ENCODE results near the gene PTPRK.

PTPRK gene

DNA sequence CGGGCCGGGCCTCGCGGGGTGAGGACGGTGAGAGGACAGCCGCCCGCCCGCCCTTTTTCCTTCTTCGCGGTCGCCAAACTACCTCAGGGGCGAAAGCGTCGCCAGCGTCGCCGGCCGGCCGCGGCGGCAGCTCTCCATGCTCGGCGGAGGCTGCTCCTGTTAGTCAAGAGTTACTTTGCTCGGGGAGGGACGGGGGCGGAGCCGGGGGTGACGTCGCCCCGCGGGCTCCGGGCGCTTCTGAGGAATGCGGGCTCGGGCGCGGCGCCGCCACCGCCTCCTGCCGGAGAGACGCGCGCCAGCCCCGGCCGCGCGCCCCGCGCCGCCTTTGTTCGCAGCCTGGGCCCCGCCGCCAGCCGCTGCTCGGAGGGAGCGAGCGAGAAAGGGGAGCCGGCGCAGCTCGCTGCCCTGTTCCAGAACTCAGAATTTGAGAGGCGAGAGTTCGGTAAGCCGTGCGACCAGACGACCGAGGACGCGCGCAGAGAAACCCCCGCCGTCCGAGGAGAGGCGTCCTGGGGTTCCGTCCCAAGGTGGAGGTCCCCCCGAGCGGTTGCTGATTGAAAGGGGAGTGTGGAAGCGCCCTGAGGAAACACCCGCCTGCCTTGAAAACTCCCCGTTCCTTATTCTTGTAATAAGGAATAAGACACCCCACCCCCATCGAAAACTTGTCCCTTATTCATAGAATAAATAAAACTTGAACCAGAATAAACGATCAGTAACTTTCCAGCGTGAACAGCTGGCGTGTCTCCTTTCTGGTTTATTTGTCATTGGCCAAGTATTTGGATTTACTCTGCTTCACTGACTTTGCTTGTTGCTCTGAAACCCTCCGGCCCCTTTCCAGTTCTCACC lies at the start of gene PTPRK:
PTPRK (minus strand) TSS at position 164 of the 846 bp plus-strand sequence. CDS start 241 bp downstream, outside the sequence.
- peak; percentile 96 for DNase-seq (ENCODE audit: low read depth, low spot score)

DNA sequence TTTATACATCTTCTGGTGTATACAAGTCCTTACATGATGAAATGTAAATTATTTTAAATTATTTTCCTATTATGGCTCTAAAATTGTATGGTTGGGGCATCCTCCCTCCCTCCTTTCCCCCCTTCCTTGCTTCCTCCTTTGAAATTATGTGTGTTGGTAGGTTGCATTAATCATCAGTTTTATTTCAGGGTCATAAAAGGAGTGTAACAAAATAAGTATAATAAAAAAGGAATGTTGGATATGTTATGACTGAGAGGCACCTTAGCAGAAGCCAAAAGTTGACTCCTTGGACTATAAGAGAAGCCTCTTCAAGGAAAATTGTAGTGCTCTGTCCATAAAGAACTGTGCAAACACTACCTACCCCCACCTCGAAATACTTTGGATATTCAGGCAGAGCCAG lies 46.6 kb upstream of the PTPRK start:
- no peak for DNase-seq (ENCODE audit: low read depth, low spot score)

DNA sequence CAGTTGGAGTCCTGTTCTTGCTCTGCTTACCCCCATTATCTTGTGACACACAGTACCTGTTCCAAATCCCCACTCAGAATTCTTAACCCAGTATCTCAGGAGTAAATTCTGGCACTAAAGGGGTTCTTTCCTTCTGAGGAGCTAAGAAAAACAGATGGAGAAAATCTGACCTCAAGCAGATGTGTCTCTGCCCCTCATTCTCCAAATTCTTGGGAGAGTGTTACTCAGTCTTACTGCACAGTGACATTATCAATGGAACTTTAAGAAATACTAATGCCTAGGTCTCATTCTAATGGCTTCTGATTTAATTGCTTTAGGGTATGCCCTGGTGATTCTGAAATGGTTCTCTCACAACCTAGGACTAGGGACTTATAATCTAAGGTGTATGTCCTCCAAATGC lies 40.6 kb upstream of the PTPRK start:
- DNase-seq (ENCODE audit: low read depth, low spot score) = no peak

DNA sequence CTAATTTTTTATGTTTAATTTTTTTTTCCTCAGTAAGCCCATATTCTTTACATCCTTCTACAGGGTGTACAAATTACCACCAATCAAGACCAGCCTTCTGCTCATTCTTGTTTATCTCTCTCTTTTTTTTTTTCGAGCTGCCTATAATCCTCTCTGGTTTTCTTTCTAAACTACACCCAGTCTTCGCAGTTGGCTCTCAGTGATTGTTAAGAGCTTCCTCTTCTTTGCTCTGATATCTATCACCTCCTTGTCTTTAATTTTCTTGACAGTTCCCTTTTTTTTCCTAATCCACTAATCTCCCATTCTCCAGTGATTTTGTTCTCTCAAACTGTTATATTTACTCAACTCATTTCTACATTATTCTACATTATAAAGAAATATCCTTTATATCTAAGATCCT lies 38.5 kb upstream of the PTPRK start:
- DNase-seq (ENCODE audit: low read depth, low spot score) = no peak

DNA sequence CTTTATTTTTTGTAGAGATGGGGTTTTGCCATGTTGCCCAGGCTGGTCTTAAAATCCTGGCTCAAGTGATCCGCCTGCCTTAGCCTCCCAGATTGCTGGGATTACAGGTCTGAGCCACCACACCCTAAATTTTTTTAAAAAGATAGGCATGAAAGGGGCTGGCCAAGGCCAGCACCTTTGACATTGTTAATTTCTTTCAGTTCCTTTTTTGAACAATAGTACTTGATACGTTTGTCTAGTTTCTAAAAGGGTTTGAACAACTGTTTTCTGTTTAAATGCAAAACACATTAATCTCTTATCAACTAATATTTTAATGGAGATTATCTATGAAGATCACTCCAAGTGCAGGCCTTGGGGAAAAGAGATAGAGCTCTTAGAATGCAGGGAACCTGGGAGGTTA lies 37.6 kb upstream of the PTPRK start:
- DNase-seq (ENCODE audit: low read depth, low spot score) = no peak

DNA sequence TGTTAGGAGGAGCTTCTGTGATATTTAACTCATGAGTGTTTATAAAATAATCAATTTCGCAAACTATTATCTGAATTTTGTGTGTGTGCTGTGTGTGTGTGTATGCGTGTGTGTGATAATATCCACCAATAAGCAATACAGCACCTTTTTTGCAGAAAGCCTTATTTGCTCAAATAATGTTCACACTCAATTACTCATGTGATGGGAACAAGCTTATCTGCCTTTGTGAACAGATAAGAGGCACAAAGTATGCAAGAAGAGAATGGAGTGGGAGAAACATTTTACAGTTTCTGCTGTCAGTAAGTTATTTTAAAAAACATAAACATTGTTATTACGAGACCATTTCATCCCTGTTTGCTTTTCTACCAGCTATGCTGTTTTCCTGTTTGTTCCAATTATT lies 36.7 kb upstream of the PTPRK start:
- DNase-seq (ENCODE audit: low read depth, low spot score) = no peak

DNA sequence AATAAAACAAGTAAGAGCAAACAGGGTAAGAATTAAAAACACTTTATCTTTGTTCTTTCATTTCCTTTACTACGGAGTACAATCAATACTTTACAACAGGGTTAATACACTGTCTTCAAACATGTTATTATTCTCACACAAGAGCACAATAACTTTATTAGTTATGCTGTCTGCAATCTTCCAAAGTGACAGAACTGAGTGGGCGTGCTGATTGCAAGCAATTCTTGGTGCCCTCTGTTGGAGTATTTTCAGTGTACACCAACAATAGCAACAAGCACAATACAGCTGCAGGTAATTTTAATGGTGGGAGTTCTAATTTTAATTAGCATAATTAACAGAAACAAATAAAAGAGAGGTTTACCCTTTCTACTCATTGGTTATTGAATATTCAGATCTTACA lies 33.9 kb upstream of the PTPRK start:
- DNase-seq (ENCODE audit: low read depth, low spot score) = no peak

DNA sequence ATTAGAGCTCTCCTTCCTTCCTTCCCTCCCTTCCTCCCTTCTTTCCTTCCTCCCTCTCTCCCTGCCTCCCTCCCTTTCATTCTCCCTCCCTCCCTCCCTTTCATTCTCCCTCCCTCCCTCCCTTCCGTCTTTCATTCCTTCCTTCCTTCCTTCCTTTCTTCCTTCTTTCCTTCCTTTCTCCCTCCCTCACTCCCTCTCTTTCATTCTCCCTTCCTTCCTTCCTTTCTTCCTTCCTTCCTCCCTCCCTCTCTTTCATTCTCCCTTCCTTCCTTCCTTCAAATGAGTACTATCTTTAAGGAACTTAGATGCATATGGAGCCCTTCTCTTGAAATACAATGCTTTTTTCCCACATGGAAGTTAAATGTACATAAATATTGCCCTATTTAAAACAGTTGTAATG lies 20.9 kb upstream of the PTPRK start:
- no peak for DNase-seq (ENCODE audit: low read depth, low spot score)

DNA sequence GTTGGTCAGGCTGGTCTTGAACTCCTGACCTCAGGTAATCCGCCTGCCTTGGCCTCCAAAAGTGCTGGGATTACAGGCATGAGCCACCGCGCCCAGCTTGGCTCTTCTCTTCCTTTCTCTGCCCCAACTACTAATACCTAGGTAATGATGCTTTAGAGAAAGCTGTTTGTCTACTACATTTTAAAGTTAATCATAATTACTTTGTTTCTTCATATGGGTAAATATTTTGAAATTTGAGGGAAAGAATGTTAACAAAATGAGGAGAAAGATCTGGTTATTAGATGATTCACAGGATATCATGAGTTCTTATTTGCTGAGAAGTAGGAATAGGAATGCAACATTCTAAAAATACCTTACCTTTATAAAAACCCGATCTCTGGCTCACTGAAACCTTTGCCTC lies 18.4 kb upstream of the PTPRK start:
- DNase-seq (ENCODE audit: low read depth, low spot score) = no peak

DNA sequence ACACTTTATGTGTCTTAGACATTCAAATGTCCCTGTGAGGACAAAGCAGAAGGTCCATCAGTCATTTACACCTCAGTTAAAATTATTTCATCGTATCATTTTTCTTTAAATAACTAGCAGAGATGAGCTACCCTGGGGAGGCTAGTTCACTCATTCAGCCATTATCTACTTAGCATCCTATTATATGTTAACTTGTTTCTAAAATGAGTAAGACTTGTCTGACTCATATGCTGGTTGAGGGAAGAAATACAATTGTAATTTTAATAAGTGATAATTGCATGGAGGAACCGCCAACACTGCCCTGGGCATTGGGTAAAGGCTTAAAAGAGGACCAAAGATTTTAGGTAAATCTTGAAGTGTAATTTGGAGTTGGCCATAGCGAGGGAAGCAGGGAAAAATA lies 12.4 kb upstream of the PTPRK start:
- no peak for DNase-seq (ENCODE audit: low read depth, low spot score)

DNA sequence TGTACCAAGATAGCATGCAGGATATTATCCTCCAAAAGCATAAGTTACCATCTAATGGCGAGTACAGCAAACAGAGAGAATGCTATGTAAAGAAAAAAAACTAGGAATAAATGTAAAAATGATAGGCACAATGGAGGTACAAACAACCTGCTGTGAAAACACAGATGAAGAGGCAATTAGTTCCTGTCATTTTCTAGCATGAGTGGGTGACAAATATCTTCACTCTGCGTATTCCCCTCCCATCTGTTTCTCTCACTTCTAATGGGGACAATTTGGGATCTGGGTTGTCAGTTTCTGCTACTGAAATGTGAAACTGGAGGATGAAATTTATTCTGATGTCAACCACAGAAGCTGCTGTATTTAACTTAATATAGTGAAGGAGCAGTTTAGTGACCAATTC lies 11.7 kb upstream of the PTPRK start:
- no peak for DNase-seq (ENCODE audit: low read depth, low spot score)

DNA sequence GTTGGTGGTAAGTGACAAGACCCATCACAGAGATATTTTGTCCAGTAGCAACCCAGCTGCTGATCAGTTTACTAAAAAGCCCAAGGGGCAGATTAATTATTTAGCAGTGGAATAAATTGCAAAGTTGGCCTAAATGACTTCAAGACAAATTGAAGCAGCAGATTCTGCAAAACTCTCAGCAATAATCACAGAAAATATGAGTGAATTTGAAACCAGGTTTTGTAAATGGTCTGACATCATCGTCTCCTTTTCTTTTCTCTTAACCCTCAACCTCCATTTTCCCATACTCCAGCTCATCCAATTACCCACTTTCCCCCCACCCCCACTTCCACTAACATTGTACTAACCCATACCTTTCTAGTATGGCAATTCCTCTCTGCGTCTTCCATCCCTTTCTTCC lies 11.3 kb upstream of the PTPRK start:
- no peak for DNase-seq (ENCODE audit: low read depth, low spot score)

DNA sequence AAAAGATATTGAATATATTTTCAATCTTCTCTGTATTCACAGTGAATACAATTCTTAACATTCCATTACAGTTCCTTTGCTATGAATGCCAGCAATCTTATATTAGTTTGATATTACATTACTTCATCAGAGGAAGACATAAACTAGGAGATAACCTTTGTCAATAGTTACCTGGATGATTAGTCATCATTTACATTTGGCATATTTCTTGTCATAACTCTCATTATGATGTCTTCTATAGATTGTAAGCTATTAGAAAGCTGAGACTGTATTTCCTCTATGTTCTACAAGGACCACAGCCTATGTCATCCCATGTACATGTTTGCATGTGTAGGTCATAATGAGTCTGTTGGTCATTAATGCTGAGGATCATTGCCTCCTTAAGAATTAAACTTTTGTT lies 7.8 kb upstream of the PTPRK start:
- DNase-seq (ENCODE audit: low read depth, low spot score) = no peak

DNA sequence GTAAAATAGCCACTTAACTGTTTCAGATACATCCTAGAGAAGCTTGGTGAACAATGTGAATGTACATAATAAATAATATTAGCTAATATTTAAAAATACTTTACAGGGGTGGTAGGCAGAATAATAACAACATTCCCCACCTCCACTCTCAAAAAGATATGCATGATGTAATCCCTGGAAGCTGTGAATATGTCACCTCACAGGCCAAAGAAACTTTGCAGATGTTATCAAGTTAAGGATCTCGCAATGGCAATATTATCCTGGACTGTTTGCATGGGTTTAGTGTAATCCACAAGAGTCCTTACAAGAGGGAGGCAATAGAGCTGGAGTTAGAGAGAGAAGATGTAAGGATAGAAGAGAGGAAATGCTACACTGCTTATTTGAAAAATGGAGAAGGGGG lies 7.0 kb upstream of the PTPRK start:
- DNase-seq (ENCODE audit: low read depth, low spot score) = no peak

DNA sequence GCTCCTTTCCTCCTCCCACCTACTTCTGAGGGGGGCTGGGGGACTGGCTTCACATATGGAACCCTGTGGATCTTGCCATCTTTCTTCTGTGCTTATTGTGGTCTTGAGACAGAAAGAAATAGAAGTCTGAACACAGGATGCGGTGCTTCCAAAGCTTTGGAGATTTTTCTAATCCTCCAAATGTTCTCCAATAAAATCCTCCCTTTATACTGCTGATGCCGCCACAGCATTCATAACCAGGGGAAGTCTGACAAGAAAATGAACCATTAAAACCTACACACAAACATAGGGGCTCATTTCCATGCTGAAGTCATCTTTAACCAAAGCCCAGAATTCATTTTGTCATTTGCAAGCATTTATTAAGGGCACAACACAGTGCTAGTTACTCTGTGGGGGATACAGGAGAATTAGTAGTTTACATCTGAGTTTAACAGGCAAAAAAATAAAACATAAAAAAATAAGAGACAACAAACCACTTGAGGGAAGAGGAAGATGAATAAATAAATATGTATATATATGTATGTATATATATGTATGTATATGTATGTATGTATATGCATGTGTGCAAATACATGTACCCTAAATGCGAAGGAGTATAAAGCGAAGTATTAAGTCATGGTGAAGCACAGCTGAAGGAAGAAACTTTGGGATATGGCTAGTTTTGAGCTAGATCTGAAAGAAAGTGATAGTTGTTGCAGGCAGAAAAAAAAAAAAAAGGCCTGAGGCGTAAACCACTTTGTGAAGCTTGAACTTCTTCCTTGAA lies 5.9 kb upstream of the PTPRK start:
- no peak for DNase-seq (ENCODE audit: low read depth, low spot score)

DNA sequence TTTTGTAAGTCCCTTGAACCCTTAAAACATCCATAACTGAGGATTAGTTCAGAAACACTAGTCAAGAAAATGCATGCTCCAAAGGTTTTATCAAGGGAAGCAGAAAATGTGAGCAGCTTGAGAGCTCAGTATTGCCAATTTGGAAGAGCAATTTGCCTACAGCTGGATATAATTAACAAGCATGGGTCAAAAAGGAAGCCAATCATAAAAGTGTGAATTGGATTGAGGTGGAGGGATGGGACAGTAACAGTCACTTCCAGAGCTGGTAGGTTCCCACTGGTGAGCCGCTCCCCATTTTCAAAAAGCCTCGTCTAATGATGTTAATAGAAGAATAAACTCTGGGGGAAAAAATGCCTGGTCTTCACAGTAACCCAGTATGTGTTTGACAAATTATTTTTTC lies 5.0 kb upstream of the PTPRK start:
- no peak for DNase-seq (ENCODE audit: low read depth, low spot score)

DNA sequence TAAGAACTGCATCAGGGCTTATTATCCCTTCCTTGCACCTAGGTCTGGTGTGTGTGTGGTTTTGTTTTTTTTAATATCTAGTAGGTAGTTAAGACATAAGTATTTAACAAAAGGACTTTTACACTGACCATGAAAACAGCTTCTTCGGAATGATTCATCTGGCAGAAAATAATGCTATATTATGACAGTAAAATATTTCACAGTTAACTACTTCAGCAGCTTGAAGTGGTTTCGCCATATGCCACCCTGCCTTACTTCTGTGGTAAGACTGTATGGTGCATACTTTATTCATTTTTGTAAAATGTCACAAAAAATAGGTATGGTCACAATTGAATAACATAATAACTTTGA lies 858 bp upstream of the PTPRK start:
- DNase-seq (ENCODE audit: low read depth, low spot score) = no peak

DNA sequence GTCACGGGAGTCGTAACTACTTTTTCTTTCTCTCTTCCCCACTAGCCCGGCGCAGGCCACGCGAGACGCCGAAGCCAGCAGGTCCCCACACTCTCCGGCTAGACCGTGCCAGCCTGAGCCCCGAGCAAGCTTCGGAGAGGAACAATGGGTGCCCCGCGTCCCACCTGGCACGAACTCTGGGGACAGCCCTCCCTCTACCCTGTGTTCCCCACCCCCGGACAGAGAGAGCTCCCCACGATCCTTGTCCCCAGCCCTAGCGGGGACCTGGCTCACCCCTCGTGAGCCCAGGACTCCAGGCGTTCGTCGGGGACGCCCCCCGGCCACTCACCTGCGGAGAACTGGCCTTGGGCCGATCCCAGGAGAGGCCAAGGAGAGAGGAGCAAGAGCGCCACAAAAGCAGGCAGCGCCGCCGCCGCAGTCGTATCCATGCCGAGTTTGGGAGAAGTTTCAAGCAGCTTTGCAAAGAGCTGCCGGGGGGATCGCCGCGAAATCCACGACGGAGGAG lies 416 bp downstream of the PTPRK start:
- no peak for DNase-seq (ENCODE audit: low read depth, low spot score)

DNA sequence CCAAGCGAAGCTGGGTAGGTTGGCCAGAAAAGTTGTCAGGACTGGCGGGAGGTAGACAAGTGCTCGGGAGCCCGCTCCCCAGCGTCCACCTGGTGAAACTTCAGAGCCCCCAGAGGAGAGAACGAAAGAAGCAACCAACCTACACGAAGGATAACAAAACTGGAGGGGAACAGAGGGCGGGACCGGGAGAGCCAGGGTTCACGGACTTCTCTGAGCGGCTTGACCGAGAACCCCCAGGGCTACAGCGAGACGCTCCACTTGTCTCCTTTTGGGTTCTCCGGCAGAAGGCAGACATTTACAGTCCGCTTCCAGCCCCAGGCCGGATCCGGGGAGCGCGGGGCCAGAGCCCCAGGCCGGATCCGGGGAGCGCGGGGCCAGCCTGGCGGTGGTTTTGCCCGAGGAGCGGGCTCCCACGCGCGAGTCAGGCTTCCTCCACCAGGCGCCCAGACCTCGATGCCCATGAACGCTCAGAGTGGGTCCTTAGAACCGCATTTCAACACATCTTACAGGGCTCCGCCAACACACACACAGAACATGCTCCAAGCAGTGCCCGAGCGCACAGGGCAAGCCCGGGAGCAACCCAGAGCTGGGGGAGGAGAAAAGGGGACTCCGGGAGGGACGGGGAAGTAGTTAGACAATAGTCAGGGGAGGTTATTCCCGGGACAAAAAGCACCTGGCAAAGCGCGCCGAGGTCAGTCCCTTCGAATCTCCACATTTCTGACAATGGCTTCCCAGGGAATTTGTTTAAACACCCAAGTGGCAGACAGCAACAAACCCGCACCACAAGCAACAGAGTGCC lies 1.1 kb downstream of the PTPRK start:
- DNase-seq (ENCODE audit: low read depth, low spot score) = peak; percentile 85

DNA sequence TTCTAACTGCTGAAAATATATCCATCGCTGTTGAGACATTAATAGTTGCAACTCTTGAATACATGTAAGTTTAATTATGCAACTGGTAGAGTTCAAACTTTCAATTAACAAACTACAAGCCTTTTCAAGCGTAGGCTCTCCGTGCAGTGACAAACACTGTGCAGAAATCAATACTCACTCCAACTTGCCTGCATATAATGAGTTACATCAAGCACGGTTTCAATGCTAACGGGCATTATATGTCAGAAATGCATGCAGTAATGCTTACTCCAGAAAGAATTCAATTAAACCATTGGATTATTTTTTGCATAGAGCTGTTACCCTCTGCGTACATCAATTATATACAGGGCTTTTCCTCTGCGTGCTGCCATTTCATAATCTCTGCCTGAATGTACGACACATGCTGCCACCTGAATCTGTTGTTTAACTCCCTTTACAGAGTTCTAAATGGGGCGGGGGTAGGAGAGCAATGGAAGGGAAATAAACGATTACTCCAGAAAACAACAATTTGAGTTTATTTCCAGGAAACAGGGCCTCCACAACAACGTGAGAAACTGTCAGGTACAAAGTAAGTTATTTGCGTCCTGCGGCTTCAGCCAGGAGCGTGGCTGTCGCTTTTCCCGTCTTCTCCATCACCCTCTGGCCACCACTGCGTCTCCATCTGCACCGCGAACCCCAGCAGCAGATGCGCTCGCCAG lies 1.8 kb downstream of the PTPRK start:
- DNase-seq (ENCODE audit: low read depth, low spot score) = no peak

DNA sequence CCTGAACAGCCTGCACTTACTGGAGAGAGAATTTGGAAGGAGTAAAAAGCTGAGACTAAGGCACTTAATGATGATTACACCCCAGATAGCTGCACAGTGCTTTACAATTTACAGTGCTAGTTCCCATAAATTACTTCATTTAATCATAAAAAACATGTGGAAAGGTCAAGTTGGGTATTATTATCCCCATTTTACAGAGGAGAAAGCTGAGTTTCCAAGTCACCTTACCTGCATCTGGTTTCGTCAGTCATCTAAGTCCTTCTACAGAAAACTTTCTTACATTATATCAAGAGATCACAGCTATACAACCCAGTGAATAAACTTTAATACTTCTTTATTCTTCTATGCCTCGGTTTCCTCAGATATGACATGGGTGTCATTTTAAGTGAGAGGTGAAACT lies 3.3 kb downstream of the PTPRK start:
- DNase-seq (ENCODE audit: low read depth, low spot score) = no peak

DNA sequence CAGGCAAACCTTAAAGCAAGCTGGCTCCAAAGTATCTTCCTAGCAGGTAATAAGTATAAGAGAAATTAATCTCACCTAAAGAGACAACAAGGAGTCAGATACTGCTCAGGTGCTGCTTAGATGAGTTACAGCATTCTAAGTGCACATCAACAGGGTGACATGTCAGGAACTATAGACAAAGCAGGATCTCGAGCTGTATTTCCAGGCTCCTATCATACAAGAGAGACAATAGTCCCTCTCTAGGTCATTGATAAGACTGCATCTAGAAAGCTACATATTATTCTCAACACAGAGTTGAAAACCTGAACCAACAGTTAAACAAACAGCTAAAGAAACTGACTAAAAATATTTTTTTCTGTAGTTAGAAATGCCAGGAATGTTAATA lies 3.9 kb downstream of the PTPRK start:
- no peak for DNase-seq (ENCODE audit: low read depth, low spot score)
